HG03039 (cell line): ENCODE measurements around the gene MMAB.

Experiments used
- ATAC-seq: cut with Tn5 transposase; IDR thresholded peaks from one replicate; pipeline ENCODE4 v1.9.1; 2021; ENCODE audit warnings: mild to moderate bottlenecking, moderate library complexity; ENCODE audit not compliant: unreplicated experiment

The MMAB gene

GRCh38 chr12:109518820-109519665 is 54.3 kb downstream of the MMAB start:
- no peak for ATAC-seq

- ATAC-seq = no peak
Observed at GRCh38 chr12:109517619-109518018, 55.7 kb downstream of the MMAB start.

- no peak for ATAC-seq
Observed at GRCh38 chr12:109513977-109514376, 59.3 kb downstream of the MMAB start.

GRCh38 chr12:109513051-109513450 is 60.3 kb downstream of the MMAB start:
- ATAC-seq = no peak

GRCh38 chr12:109512608-109513007 is 60.7 kb downstream of the MMAB start:
- no peak for ATAC-seq

GRCh38 chr12:109510196-109510595 is 63.1 kb downstream of the MMAB start:
- ATAC-seq = no peak

- ATAC-seq = no peak
Observed at GRCh38 chr12:109504068-109504467, 69.2 kb downstream of the MMAB start.
